ENCODE data around the gene GPR18.

Gene GPR18

GRCh38 chr13:99225078-99225477, 33.1 kb downstream of the GPR18 start:
- Histone ChIP-seq H3K27ac (peak overlapping the region; percentile 94), H3K36me3 (peaks cover 22% of the 10 kb centered on the region), H3K4me2 (peak overlapping the region; percentile 82), H3K9me3 (peaks cover 15% of the 10 kb centered on the region), H3K9ac (no peak overlapping the region), H3K4me3 (no peak overlapping the region), H3K4me1 (peaks cover 87% of the 10 kb centered on the region), H3K27me3 (no peaks in the 10 kb centered on the region), H4K20me1 (peaks cover 5% of the 10 kb centered on the region; the same call in 1 of the 2 replicates)
- no peak for TF ChIP-seq Cebpa-rat (IDR thresholded peaks at IDR 0.05)

DNA sequence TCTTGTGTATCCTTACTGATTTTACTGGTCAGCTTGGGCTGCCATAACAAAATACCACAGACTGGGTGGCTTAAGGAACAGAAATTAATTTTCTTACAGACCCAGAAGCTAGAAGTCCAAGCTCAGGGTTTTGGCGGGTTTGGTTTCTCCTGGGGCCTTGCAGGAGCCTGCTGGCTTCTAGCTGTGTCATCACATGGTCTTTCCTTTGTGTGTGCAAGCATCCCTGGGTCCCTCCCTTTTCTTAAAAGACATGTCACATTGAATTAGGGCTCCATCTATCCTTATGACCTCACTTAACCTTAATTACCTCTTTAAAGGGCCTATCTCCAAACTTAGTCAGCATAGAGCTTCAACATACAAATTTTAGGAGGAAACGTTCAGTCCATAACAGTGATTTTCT, 34.2 kb downstream of the GPR18 start:
- H3K9me3 ChIP-seq = peaks cover 15% of the 10 kb centered on the region
- peaks cover 22% of the 10 kb centered on the region for H3K36me3 ChIP-seq
- peak overlapping the region; percentile 72 for H3K27ac ChIP-seq
- peaks cover 87% of the 10 kb centered on the region for H3K4me1 ChIP-seq
- peaks cover 16% of the 10 kb centered on the region for H4K20me1 ChIP-seq
- H3K9ac ChIP-seq = peak overlapping the region; percentile 23; the same call in 1 of the 2 replicates
- TF ChIP-seq Cebpa-rat (IDR thresholded peaks at IDR 0.05) = no peak
- no peaks in the 10 kb centered on the region for H3K27me3 ChIP-seq
- H3K4me2 ChIP-seq = peak overlapping the region; percentile 82
- H3K4me3 ChIP-seq = no peak overlapping the region

DNA sequence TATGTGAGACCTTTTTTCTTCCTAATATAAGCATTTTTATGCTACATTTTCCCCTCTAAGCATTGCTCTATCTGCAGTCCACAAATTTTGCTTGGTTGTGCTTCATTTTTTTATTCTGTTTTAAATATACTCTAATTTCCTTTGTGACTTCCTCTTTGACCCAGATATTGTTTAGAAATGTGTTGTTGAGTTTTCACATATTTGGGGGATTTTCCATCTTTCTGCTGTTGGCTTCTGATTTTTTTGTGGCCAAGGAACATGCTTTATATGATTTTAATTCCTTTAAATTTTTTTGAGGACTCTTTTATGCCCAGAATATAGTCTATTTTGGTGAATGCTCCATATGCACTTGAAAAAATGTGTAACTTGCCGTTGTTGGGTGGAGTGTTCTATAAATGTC, 34.6 kb downstream of the GPR18 start:
- Histone ChIP-seq H3K4me2 (peak overlapping the region; percentile 82), H4K20me1 (peaks cover 20% of the 10 kb centered on the region), H3K4me1 (peaks cover 89% of the 10 kb centered on the region), H3K9ac (peak overlapping the region; percentile 23; the same call in 1 of the 2 replicates), H3K27ac (peak overlapping the region; percentile 72), H3K36me3 (peaks cover 22% of the 10 kb centered on the region), H3K27me3 (no peaks in the 10 kb centered on the region), H3K9me3 (peaks cover 15% of the 10 kb centered on the region), H3K4me3 (no peak overlapping the region)
- TF ChIP-seq Cebpa-rat (IDR thresholded peaks at IDR 0.05) = no peak

GRCh38 chr13:99221567-99222239, 36.5 kb downstream of the GPR18 start:
- no peak overlapping the region for H3K9ac ChIP-seq
- peaks cover 16% of the 10 kb centered on the region for H3K36me3 ChIP-seq
- H4K20me1 ChIP-seq = peaks cover 39% of the 10 kb centered on the region
- peak overlapping the region; percentile 45 for H3K4me2 ChIP-seq
- H3K27me3 ChIP-seq = no peaks in the 10 kb centered on the region
- 0 out of 2 replicates have a peak overlapping the region, but pooled peaks have one; percentile 19 for H3K27ac ChIP-seq
- TF ChIP-seq Cebpa-rat (IDR thresholded peaks at IDR 0.05) = no peak
- peaks cover 89% of the 10 kb centered on the region for H3K4me1 ChIP-seq
- no peak overlapping the region; the same call in 1 of the 2 replicates for H3K4me3 ChIP-seq
- peaks cover 15% of the 10 kb centered on the region for H3K9me3 ChIP-seq

DNA sequence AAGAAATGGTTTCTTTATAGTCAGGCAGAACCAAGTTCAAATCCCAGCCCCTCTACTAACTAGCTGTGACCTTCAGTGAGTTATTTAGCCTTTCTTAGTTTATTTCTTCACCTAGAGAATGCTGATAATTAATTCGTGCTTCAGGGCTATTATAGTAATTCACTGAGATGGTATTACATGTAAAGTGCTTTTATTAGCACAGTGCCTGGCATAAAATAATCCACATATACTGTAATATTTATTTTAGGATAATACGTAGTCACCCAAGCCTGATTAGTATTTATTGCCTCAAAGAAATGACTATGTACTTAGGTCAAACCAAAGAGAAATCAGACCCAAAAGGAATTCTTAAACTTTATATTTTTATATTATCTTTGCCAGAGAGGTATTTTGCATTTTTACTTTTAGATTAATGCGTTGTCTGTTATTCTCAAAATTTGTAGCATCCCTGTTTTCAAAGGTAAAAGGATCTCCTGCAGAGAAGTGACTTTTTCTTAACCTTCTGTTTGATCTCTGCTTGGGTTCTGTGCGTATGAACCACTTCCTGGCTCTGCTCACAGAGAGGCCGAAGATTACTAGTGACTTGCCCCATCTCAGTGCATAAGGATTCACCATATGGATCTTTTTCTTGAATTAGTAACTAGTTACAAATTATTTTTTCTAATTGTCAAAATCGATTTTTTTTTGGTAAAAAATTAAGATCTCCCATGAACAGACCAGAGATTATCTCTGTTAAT, 37.8 kb downstream of the GPR18 start:
- H4K20me1 ChIP-seq = peaks cover 52% of the 10 kb centered on the region
- peaks cover 20% of the 10 kb centered on the region for H3K9me3 ChIP-seq
- H3K27me3 ChIP-seq = no peaks in the 10 kb centered on the region
- H3K4me1 ChIP-seq = peaks cover 79% of the 10 kb centered on the region
- no peak overlapping the region for H3K9ac ChIP-seq
- no peak for TF ChIP-seq Cebpa-rat (IDR thresholded peaks at IDR 0.05)
- peak overlapping the region; percentile 66 for H3K4me2 ChIP-seq
- H3K4me3 ChIP-seq = no peak overlapping the region
- H3K27ac ChIP-seq = no peak overlapping the region
- H3K36me3 ChIP-seq = peaks cover 20% of the 10 kb centered on the region

DNA sequence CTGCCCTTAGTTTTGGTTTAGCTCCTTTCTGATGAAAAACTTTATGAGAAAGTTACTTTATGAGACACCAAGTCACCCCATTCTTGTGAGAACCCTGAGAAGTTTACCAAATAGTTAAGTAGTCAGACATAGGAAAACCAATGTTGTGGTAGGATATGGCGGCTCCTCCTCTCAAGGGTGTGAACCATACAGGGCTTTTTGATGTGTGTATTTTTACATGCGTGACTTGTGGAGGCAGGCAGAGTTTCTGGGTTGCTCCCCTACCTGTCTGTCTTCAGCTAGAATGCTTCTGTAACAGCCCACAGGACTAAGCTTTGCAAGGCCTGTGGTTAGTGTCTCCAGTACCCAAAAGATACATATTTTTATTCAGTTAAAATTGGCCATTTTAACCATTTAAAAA, 39.2 kb downstream of the GPR18 start:
- TF ChIP-seq Cebpa-rat (IDR thresholded peaks at IDR 0.05) = no peak
- no peak overlapping the region for H3K4me3 ChIP-seq
- H4K20me1 ChIP-seq = peaks cover 66% of the 10 kb centered on the region
- peaks cover 23% of the 10 kb centered on the region for H3K36me3 ChIP-seq
- H3K9me3 ChIP-seq = peaks cover 20% of the 10 kb centered on the region
- peak overlapping the region; percentile 45 for H3K27ac ChIP-seq
- peak overlapping the region; percentile 8; the same call in 1 of the 2 replicates for H3K9ac ChIP-seq
- peaks cover 79% of the 10 kb centered on the region for H3K4me1 ChIP-seq
- H3K27me3 ChIP-seq = no peaks in the 10 kb centered on the region
- H3K4me2 ChIP-seq = peak overlapping the region; percentile 66

DNA sequence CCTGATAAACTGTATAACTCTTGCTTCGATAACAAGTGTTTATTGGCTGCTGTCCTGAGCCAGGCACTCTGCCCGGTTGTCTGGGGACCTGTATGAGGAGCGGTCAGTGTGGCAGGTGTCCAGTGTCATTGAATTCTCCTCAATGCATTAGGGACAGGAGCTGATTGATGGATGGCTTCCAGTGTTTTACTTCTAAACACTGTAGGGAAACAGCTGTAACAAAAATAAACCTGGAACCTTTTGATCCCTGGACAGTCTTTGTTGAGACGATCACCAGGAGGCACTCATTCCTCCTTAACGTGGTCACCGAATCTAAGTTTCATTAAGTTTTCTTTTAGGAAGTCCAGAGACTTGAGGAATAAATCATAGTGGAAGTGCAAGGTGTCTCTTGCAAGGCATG, 39.6 kb downstream of the GPR18 start:
- Histone ChIP-seq H3K9ac (peak overlapping the region; percentile 8; the same call in 1 of the 2 replicates), H3K4me1 (peaks cover 78% of the 10 kb centered on the region), H3K36me3 (peaks cover 23% of the 10 kb centered on the region), H4K20me1 (peaks cover 71% of the 10 kb centered on the region), H3K4me2 (peak overlapping the region; percentile 66), H3K9me3 (peaks cover 20% of the 10 kb centered on the region), H3K27ac (peak overlapping the region; percentile 45), H3K27me3 (no peaks in the 10 kb centered on the region), H3K4me3 (no peak overlapping the region)
- no peak for TF ChIP-seq Cebpa-rat (IDR thresholded peaks at IDR 0.05)

- Histone ChIP-seq H3K9me3 (peaks cover 19% of the 10 kb centered on the region), H3K4me1 (peaks cover 76% of the 10 kb centered on the region), H3K4me2 (peak overlapping the region; percentile 66), H3K4me3 (no peak overlapping the region), H3K27ac (peak overlapping the region; percentile 45), H3K27me3 (no peaks in the 10 kb centered on the region), H4K20me1 (peaks cover 75% of the 10 kb centered on the region), H3K9ac (peak overlapping the region; percentile 8; the same call in 1 of the 2 replicates), H3K36me3 (peaks cover 27% of the 10 kb centered on the region)
- no peak for TF ChIP-seq Cebpa-rat (IDR thresholded peaks at IDR 0.05)
Measured at GRCh38 chr13:99218126-99218525, 40.1 kb downstream of the GPR18 start.

DNA sequence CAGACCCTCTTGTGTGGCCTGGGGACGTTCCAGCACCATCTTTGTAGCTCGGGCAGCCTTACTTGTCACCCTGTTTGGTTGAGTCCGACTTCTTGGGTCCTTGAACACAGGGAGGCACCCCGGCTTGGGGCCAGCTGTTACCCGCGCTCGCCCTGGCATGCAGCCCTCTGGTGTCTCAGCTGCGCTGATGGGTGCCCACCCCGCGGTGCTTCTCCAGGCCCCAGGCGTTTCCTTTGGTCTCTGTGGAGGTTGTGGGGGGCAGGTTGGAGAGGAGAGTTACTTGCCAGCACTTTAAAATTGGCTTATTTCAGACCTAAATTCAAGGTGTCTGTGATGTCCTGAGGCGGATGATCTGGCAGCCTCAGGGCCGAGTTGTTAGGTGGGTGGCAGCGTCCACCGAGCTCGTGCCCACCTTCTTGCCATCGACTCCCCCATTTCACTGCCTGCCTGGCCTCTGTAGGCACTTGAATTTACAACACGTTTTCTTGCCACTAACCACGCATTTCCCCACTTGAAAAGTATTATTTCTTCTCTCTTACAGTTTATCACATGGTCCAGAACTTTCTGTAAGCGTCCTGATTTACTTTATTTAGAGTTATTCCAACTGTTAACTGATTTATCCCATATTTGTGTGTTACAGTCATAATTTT, 40.6 kb downstream of the GPR18 start:
- peaks cover 76% of the 10 kb centered on the region for H3K4me1 ChIP-seq
- no peak overlapping the region for H3K9ac ChIP-seq

More for the DNA sequence above, 40.6 kb downstream of the GPR18 start:
- Histone ChIP-seq H3K9me3 (peaks cover 14% of the 10 kb centered on the region), H3K27ac (peak overlapping the region; percentile 45), H3K4me2 (peak overlapping the region; percentile 66), H3K27me3 (no peaks in the 10 kb centered on the region), H3K4me3 (no peak overlapping the region), H4K20me1 (peaks cover 80% of the 10 kb centered on the region), H3K36me3 (peaks cover 29% of the 10 kb centered on the region)
- no peak for TF ChIP-seq Cebpa-rat (IDR thresholded peaks at IDR 0.05)
